Measurements from ENCODE around the gene ANKRD16. TPM values are rescaled to one million over a fixed set of nuclear protein-coding genes. Genes with fewer than 3 reads are reported as not detected.
A peak's percentile ranks its signal among the peaks of the same experiment; 100 is the strongest.

ANKRD16 gene
- total and polyA plus RNA-seq, 2 of the 13 experiments (the other 11 are each of a cell fraction or from before 2014, with no cell fraction given): 8.0 to 11.4 TPM

DNA sequence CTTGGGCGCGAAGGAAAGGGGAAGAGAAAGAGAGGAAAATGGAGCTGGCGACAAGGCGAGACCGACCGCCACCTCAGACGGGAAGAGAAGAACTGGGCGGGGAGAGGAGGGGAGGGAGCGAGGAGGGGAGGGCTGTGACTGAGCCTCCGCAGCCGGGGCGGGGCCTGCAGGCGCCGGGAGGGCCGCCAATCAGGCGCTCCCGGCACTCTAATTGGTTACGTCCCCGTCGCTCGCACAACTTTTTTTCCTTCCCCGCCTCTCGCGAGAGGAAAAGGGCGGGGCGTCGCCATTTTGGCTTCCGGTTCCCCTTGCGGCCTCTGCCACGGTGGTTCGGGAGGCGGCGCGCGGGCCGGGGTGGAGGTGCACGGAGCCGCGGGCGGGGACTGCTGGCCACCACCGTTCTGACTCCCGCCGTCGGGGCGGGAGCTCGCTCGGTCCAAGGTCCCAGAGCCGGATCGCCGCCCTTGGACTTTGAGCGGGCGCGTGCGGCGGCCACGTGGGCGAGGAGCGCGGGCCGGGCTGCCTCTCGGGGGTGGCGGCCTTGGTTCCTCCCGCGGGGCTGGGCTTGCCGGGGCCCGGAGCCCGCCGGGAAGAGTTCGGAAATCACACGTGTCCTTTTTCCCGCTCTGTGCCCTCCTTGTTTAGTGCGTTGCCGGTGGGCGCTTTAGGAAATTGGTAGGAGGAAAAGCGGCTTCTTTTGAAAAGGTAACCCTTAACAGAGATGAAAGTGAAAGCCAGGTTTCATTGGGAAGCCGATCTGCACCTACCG, 76.2 kb downstream of the ANKRD16 start, which contains the start of gene GDI2:
TSS of gene GDI2 (minus strand) at position 94 of the 769 bp plus-strand sequence. CDS start 176 bp downstream, outside the sequence.
- Histone ChIP-seq H3K4me3 (replicated peaks in 1 of 3; ENCODE audit: insufficient read depth in 1 of 3, low read depth in 2 of 3, low read length in 3 of 3) (peak within 1 kb of the TSS; percentile 89 to 100 (median 97)), H4K20me1 (ENCODE audit: insufficient read depth, low read length) (peaks cover 41% of the 10 kb centered on the region), H3K36me3 (replicated peaks in 1 of 2; ENCODE audit: control insufficient read depth in 1 of 2, insufficient read depth in 2 of 2, low read length in 2 of 2) (no peaks in the 10 kb centered on the region), H3K79me2 (ENCODE audit: insufficient read depth, low read length) (peaks cover 51% of the 10 kb centered on the region), H2AFZ (ENCODE audit: low read length) (no peak within 1 kb of the TSS), H3K27ac (ENCODE audit: extremely low read length, insufficient read depth, low read length) (peak within 1 kb of the TSS; percentile 100), H3K9ac (ENCODE audit: insufficient read depth, low read depth, low read length) (peak within 1 kb of the TSS; percentile 99), H3K4me2 (ENCODE audit: low read depth, low read length) (peak within 1 kb of the TSS; percentile 90), H3K27me3 (ENCODE audit: control insufficient read depth in 1 of 2, insufficient read depth in 2 of 2, low read length in 2 of 2) (peaks cover 0 to 3% of the 10 kb centered on the region in 2 experiments; a peak in 1 of 5 replicates), H3K4me1 (ENCODE audit: insufficient read depth, low read length) (peaks cover 62% of the 10 kb centered on the region), H3K9me3 (ENCODE audit: low read length) (no peaks in the 10 kb centered on the region)
- WGBS (ENCODE audit: low lambda C conversion rate): 1% methylated on average over 29 of the region's 77 CpGs
- CTCF ChIA-PET (ENCODE audit: low intra/inter-chr PET ratio, low total read pairs): no interaction called here
- BruUV-seq (replicated peaks): no TSS peak
- FAIRE-seq (peak; percentile 43), DNase-seq (ENCODE audit: low spot score) (peak; percentile 94), ATAC-seq (peak; percentile 90)
- in situ Hi-C loops (cut with HindIII; ENCODE audit: extremely low pct_ligation_motif_present, low pct_unique_long_range_greater_than_20kb) (loop anchor here (10.0 kb wide), 1 partner anchor 61 kb away; no protein-coding TSS in a partner anchor), intact Hi-C loops (cut with micrococcal nuclease; ENCODE audit: unreplicated experiment) (loop anchor here (5.0 kb wide), 1 partner anchor 74 kb away; the partner anchor contains the start of gene ANKRD16)
- POLR2A ChIA-PET: interaction anchor here (0.7 to 2.3 kb wide), 26 partner anchors 9 to 367 kb away, joined by 3 to 28 read pairs (median 4); partner anchors contain the start of genes ANKRD16, FBH1 and TASOR2
- TF ChIP-seq PAX8 (CRISPR knock-in tag; IDR thresholded peaks at IDR 0.05; ENCODE audit: borderline replicate concordance) (peak; percentile 95; the same call in 1 of the 2 replicates), HHEX (CRISPR knock-in tag; IDR thresholded peaks at IDR 0.05) (no peak), BORCS8-MEF2B (CRISPR knock-in tag; IDR thresholded peaks at IDR 0.05) (peak; percentile 84), ZNF432 (CRISPR knock-in tag; IDR thresholded peaks at IDR 0.05; ENCODE audit: borderline replicate concordance) (no peak), MZF1 (CRISPR knock-in tag; IDR thresholded peaks at IDR 0.05; ENCODE audit: borderline replicate concordance) (no peak), MYC (CRISPR knock-in tag; IDR thresholded peaks at IDR 0.05; ENCODE audit: borderline replicate concordance) (peak; percentile 100), CENPX (CRISPR knock-in tag; IDR thresholded peaks at IDR 0.05) (no peak), CREM (IDR thresholded peaks at IDR 0.05) (peak; percentile 41), CREM (CRISPR knock-in tag; IDR thresholded peaks at IDR 0.05) (no peak), ZNF256 (CRISPR knock-in tag; conservative IDR thresholded peaks at IDR 0.05) (peak; percentile 91), ZFP82 (CRISPR knock-in tag; IDR thresholded peaks at IDR 0.05; ENCODE audit: borderline replicate concordance) (peak; percentile 99)
- TF ChIP-seq, protein P1, sequence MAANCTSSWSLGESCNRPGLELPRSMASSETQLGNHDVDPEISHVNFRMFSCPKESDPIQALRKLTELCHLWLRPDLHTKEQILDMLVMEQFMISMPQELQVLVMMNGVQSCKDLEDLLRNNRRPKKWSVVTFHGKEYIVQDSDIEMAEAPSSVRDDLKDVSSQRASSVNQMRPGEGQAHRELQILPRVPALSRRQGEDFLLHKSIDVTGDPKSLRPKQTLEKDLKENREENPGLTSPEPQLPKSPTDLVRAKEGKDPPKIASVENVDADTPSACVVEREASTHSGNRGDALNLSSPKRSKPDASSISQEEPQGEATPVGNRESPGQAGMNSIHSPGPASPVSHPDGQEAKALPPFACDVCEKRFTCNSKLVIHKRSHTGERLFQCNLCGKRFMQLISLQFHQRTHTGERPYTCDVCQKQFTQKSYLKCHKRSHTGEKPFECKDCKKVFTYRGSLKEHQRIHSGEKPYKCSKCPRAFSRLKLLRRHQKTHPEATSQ (CRISPR knock-in tag; IDR thresholded peaks at IDR 0.05; ENCODE audit: borderline replicate concordance): peak; percentile 81; the same call in 1 of the 2 replicates
- TF ChIP-seq, protein P2, sequence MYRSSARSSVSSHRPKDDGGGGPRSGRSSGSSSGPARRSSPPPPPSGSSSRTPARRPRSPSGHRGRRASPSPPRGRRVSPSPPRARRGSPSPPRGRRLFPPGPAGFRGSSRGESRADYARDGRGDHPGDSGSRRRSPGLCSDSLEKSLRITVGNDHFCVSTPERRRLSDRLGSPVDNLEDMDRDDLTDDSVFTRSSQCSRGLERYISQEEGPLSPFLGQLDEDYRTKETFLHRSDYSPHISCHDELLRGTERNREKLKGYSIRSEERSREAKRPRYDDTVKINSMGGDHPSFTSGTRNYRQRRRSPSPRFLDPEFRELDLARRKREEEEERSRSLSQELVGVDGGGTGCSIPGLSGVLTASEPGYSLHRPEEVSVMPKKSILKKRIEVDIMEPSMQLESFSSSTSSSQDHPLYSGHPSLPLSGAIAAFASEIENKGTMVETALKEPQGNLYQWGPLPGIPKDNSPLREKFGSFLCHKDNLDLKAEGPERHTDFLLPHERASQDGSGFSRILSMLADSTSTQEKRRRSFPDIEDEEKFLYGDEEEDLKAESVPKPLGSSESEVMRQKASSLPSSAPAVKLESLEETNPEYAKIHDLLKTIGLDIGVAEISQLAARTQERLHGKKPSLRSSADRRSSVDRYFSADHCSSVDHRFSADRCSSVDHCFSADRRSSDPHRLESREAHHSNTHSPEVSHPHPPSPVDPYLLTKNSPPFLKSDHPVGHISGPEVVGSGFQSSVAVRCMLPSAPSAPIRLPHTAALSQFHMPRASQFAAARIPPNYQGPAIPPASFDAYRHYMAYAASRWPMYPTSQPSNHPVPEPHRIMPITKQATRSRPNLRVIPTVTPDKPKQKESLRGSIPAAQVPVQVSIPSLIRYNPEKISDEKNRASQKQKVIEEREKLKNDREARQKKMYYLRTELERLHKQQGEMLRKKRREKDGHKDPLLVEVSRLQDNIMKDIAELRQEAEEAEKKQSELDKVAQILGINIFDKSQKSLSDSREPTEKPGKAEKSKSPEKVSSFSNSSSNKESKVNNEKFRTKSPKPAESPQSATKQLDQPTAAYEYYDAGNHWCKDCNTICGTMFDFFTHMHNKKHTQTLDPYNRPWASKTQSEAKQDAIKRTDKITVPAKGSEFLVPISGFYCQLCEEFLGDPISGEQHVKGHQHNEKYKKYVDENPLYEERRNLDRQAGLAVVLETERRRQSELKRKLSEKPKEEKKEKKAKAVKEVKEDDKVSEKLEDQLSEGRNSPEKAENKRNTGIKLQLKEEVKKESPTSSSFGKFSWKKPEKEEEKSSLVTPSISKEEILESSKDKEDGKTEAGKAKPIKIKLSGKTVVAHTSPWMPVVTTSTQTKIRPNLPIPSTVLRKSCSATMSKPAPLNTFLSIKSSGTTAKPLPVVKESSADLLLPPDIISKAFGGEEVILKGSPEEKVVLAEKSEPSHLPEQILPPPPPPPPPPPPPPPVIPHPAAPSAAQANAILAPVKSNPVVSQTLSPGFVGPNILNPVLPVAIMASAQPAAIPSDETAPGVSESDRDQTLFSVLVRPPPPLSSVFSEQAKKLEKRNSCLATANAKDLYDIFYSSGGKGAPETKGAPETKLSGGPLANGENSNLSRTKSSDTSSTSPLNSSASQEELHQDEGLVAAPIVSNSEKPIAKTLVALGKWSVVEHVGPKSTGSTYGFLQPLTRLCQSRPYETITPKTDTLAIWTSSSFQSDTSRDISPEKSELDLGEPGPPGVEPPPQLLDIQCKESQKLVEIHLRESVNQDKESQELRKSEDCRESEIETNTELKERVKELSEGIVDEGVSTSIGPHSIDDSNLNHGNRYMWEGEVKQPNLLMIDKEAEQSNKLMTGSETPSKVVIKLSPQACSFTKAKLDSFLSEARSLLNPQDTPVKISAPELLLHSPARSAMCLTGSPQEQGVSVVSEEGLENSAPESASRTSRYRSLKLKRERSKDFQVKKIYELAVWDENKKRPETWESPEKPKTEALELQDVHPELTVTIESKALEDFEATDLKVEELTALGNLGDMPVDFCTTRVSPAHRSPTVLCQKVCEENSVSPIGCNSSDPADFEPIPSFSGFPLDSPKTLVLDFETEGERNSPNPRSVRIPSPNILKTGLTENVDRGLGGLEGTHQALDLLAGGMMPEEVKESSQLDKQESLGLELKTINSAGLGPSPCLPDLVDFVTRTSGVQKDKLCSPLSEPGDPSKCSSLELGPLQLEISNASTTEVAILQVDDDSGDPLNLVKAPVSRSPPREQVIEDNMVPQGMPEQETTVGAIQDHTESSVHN (CRISPR knock-in tag; IDR thresholded peaks at IDR 0.05): no peak
